GM12892 (cell line): Measurements from ENCODE around the gene PRSS27.

Experiments used
- POLR2A ChIP-seq: IDR thresholded peaks from 2 replicates; pipeline ENCODE4 v1.6.1; 2011; ENCODE audit warnings: low read depth, low read length, control low read depth
- POLR2AphosphoS5 ChIP-seq: IDR thresholded peaks from 2 replicates; pipeline ENCODE4 v1.6.1; 2011; ENCODE audit warnings: low read depth, low read length, control low read depth
- TAF1 ChIP-seq: IDR thresholded peaks from 2 replicates; pipeline ENCODE4 v1.6.1; 2011; ENCODE audit warnings: low read depth, mild to moderate bottlenecking, control low read depth, low read length, borderline replicate concordance

DNA sequence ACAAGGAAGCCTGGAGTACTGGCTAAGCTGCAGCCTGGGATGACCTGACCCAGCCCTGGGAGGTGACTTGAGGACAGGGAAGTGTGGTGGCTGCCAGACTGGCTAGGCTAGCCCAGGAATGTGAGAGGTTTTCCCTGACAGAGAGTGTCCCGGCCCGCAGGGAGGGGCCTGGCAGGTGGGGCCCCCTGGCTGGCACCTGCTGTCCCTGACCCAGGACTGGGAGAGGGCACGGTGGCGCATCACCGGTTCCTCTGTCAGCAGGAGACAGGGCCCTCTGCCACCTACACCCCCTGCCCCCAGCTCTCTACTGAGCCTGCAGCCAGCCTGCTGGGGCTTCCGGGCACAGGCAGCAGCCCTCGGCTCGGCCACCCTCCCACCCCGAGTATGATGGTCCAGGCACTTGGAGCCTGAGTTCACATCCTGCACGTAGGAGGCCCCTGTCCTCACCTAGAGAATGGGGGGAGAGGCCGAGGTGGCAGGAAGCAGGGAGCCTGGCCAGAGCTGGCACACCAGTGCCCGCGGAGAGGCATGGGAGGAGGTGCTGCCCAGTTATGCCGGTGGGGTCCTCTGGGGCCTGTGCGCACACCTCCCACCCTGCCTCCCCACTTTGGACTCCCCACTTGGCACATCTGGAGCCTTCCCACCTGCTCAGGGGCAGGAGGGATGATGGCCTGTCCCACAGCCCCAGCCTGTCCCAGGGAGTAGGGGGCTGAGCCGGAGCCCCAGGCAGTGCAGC, 528 bp downstream of the PRSS27 start:
- TF ChIP-seq POLR2A (no peak), POLR2AphosphoS5 (no peak), TAF1 (no peak)
